SU-DHL-6 (cell line): ENCODE measurements around the gene CDHR2.

Experiments used
- CTCF ChIP-seq: fragments of 200-600 bp; sonication (generic); IDR thresholded peaks from one replicate; pipeline ENCODE4 v1.5.1; 2017; ENCODE audit warnings: antibody characterized with exemption, mild to moderate bottlenecking, low read length, moderate library complexity; ENCODE audit not compliant: insufficient read depth, poor library complexity, severe bottlenecking
- EZH2phosphoT487 ChIP-seq: fragments of 200-600 bp; sonication (generic), shearing (Covaris generic); conservative IDR thresholded peaks from 2 replicates; pipeline ENCODE4 v1.6.1; 2018; ENCODE audit warnings: mild to moderate bottlenecking, antibody characterized with exemption, low read length, moderate library complexity, mixed read lengths

DNA sequence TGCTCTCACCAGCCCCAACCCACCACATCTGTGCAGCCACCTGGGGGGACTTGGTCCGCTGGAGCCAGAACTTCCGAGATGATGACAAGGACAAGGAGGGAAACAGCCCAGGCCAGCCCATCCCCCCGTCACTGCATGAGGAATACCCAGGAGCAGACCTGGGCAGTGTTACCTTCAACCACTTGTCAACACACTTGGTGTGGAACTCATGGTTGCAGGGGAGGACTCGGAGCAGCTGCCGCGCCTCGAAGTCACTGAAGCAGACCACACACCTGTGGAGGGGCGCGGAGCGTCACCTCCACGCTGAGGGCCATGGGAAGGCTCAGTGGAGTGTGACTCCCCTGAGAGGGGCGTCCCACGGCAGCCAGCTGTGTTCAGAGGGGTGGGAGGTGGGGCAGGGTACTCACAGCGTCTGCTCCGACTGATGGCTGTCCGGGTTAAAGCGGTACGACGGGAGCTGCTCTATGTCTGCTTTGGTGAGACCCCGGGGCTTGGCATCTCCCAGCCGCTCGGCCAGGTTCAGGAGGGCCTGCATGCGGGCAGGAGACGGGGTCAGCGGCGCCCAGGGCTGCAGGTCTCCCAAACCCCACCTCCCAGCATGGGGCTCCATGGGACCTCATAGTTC lies 19.9 kb upstream of the CDHR2 start:
- TF ChIP-seq CTCF: no peak
- no peak for TF ChIP-seq EZH2phosphoT487
